SJCRH30 (cell line): ENCODE results near the gene MCTP1. TPM values are rescaled to one million over a fixed set of nuclear protein-coding genes. Genes with fewer than 3 reads are reported as not detected.
"Not testable (repeated sequence)": the region's sequence is repeated elsewhere in the genome, so short reads cannot be mapped to it uniquely, and the experiment has no call there.

Experiments
- DNase-seq, 2 experiments: peaks; one replicate each; pipeline ENCODE4 v3.0.0-alpha.2; 2015 to 2020
- H3K27ac ChIP-seq: fragments of 250-450 bp; sonication (Bioruptor Pico); 2 replicates; pipeline ENCODE4 v1.5.1; 2020; ENCODE audit warnings: mild to moderate bottlenecking, moderate library complexity
- H3K27me3 ChIP-seq: fragments of 250-450 bp; sonication (Bioruptor Pico); 2 replicates; pipeline ENCODE4 v1.5.1; 2020; ENCODE audit warnings: mild to moderate bottlenecking, moderate library complexity
- H3K36me3 ChIP-seq: fragments of 250-450 bp; sonication (Bioruptor Pico); 2 replicates; pipeline ENCODE4 v1.5.1; 2020; ENCODE audit warnings: mild to moderate bottlenecking, moderate library complexity
- H3K4me1 ChIP-seq: fragments of 250-450 bp; sonication (Bioruptor Pico); 2 replicates; pipeline ENCODE4 v1.5.1; 2020; ENCODE audit warnings: mild to moderate bottlenecking, moderate library complexity
- H3K4me3 ChIP-seq: fragments of 250-450 bp; sonication (Bioruptor Pico); 2 replicates; pipeline ENCODE4 v1.5.1; 2020; ENCODE audit warnings: mild to moderate bottlenecking, moderate library complexity
- H3K9me3 ChIP-seq: fragments of 250-450 bp; sonication (Bioruptor Pico); replicated peaks from 2 replicates; pipeline ENCODE4 v1.5.1; 2020; ENCODE audit warnings: mild to moderate bottlenecking, moderate library complexity
- total RNA-seq: library from RNA; depleted of rRNA; stranded (reverse); fragments of >200 nt; shearing (Covaris generic); gene quantifications from 2 replicates; pipeline ENCODE4 v1.2.3, GENCODE V29; 2014

Gene MCTP1
- total RNA-seq, 1 experiment from 2014 or later = 1.8 TPM

GRCh38 chr5:94959279-94959678, 325.6 kb downstream of the MCTP1 start:
- H3K4me1 ChIP-seq, H3K27me3 ChIP-seq, H3K27ac ChIP-seq, H3K4me3 ChIP-seq, H3K36me3 ChIP-seq, DNase-seq: not testable (repeated sequence)
- peaks cover 11% of the 10 kb centered on the region; the same call in 1 of the 2 replicates for H3K9me3 ChIP-seq

GRCh38 chr5:94945656-94946055, 339.2 kb downstream of the MCTP1 start:
- DNase-seq = no peak
- Histone ChIP-seq H3K27me3 (no peaks in the 10 kb centered on the region; the same call in 1 of the 2 replicates), H3K9me3 (no peaks in the 10 kb centered on the region; the same call in 1 of the 2 replicates), H3K27ac (no peak overlapping the region), H3K4me3 (no peak overlapping the region), H3K4me1 (no peaks in the 10 kb centered on the region; the same call in 1 of the 2 replicates), H3K36me3 (no peaks in the 10 kb centered on the region)

- Histone ChIP-seq H3K9me3 (no peaks in the 10 kb centered on the region; the same call in 1 of the 2 replicates), H3K27me3 (no peaks in the 10 kb centered on the region; the same call in 1 of the 2 replicates), H3K4me3 (no peak overlapping the region), H3K27ac (no peak overlapping the region), H3K36me3 (no peaks in the 10 kb centered on the region), H3K4me1 (no peaks in the 10 kb centered on the region; the same call in 1 of the 2 replicates)
- no peak for DNase-seq
Observed at GRCh38 chr5:94944160-94944559, 340.7 kb downstream of the MCTP1 start.

- H3K27me3 ChIP-seq = no peaks in the 10 kb centered on the region; the same call in 1 of the 2 replicates
- no peaks in the 10 kb centered on the region; the same call in 1 of the 2 replicates for H3K9me3 ChIP-seq
- H3K4me1 ChIP-seq = no peaks in the 10 kb centered on the region; the same call in 1 of the 2 replicates
- no peak overlapping the region for H3K27ac ChIP-seq
- H3K4me3 ChIP-seq = no peak overlapping the region
- H3K36me3 ChIP-seq = no peaks in the 10 kb centered on the region
- DNase-seq = peak in 1 of 2 experiments; percentile 11
Observed at GRCh38 chr5:94941122-94941755, 343.7 kb downstream of the MCTP1 start.

GRCh38 chr5:94932259-94932658, 352.6 kb downstream of the MCTP1 start:
- Histone ChIP-seq H3K9me3 (no peaks in the 10 kb centered on the region), H3K4me3 (no peak overlapping the region), H3K4me1 (no peaks in the 10 kb centered on the region), H3K27me3 (no peaks in the 10 kb centered on the region), H3K36me3 (no peaks in the 10 kb centered on the region), H3K27ac (no peak overlapping the region)
- DNase-seq = no peak

GRCh38 chr5:94928891-94929290, 356.0 kb downstream of the MCTP1 start:
- DNase-seq = no peak
- Histone ChIP-seq H3K4me3 (no peak overlapping the region), H3K36me3 (no peaks in the 10 kb centered on the region), H3K27ac (no peak overlapping the region), H3K27me3 (no peaks in the 10 kb centered on the region), H3K9me3 (no peaks in the 10 kb centered on the region), H3K4me1 (no peaks in the 10 kb centered on the region)

GRCh38 chr5:94920570-94920969, 364.3 kb downstream of the MCTP1 start:
- Histone ChIP-seq H3K27ac (no peak overlapping the region), H3K27me3 (no peaks in the 10 kb centered on the region), H3K36me3 (no peaks in the 10 kb centered on the region), H3K9me3 (no peaks in the 10 kb centered on the region; the same call in 1 of the 2 replicates), H3K4me1 (no peaks in the 10 kb centered on the region), H3K4me3 (no peak overlapping the region)
- no peak for DNase-seq

GRCh38 chr5:94916619-94917018, 368.3 kb downstream of the MCTP1 start:
- Histone ChIP-seq H3K27me3 (no peaks in the 10 kb centered on the region), H3K27ac (no peak overlapping the region), H3K4me1 (no peaks in the 10 kb centered on the region), H3K36me3 (no peaks in the 10 kb centered on the region), H3K4me3 (no peak overlapping the region), H3K9me3 (no peaks in the 10 kb centered on the region; the same call in 1 of the 2 replicates)
- no peak for DNase-seq

- Histone ChIP-seq H3K27ac (no peak overlapping the region), H3K4me1 (peaks cover 3% of the 10 kb centered on the region; the same call in 1 of the 2 replicates), H3K27me3 (no peaks in the 10 kb centered on the region), H3K9me3 (no peaks in the 10 kb centered on the region), H3K4me3 (no peak overlapping the region), H3K36me3 (no peaks in the 10 kb centered on the region)
- no peak for DNase-seq
Observed at GRCh38 chr5:94911276-94911675, 373.6 kb downstream of the MCTP1 start.

GRCh38 chr5:94910721-94911120, 374.2 kb downstream of the MCTP1 start:
- Histone ChIP-seq H3K4me1 (peaks cover 3% of the 10 kb centered on the region; the same call in 1 of the 2 replicates), H3K4me3 (no peak overlapping the region), H3K27me3 (no peaks in the 10 kb centered on the region), H3K27ac (no peak overlapping the region), H3K9me3 (no peaks in the 10 kb centered on the region), H3K36me3 (no peaks in the 10 kb centered on the region)
- no peak for DNase-seq

- Histone ChIP-seq H3K4me3 (no peak overlapping the region), H3K27ac (no peak overlapping the region), H3K27me3 (no peaks in the 10 kb centered on the region), H3K9me3 (no peaks in the 10 kb centered on the region), H3K4me1 (peaks cover 3% of the 10 kb centered on the region; the same call in 1 of the 2 replicates), H3K36me3 (no peaks in the 10 kb centered on the region)
- peak; percentile 46 to 83 for DNase-seq
Observed at GRCh38 chr5:94908889-94909480, 375.9 kb downstream of the MCTP1 start.

GRCh38 chr5:94906750-94907149, 378.1 kb downstream of the MCTP1 start:
- Histone ChIP-seq H3K4me1 (peaks cover 4% of the 10 kb centered on the region), H3K4me3 (no peak overlapping the region), H3K27ac (no peak overlapping the region), H3K27me3 (no peaks in the 10 kb centered on the region), H3K9me3 (no peaks in the 10 kb centered on the region), H3K36me3 (no peaks in the 10 kb centered on the region)
- no peak for DNase-seq

GRCh38 chr5:94903726-94904125, 381.2 kb downstream of the MCTP1 start:
- Histone ChIP-seq H3K4me3 (no peak overlapping the region), H3K27ac (no peak overlapping the region), H3K27me3 (no peaks in the 10 kb centered on the region), H3K9me3 (no peaks in the 10 kb centered on the region), H3K36me3 (no peaks in the 10 kb centered on the region), H3K4me1 (peaks cover 33% of the 10 kb centered on the region)
- no peak for DNase-seq

GRCh38 chr5:94901191-94901979, 383.5 kb downstream of the MCTP1 start:
- Histone ChIP-seq H3K27me3 (no peaks in the 10 kb centered on the region), H3K9me3 (no peaks in the 10 kb centered on the region), H3K27ac (peak overlapping the region; percentile 71), H3K4me1 (peaks cover 30% of the 10 kb centered on the region), H3K4me3 (no peak overlapping the region), H3K36me3 (no peaks in the 10 kb centered on the region)
- no peak for DNase-seq

GRCh38 chr5:94900006-94900505, 384.8 kb downstream of the MCTP1 start:
- peak; percentile 70 to 91 for DNase-seq
- H3K9me3 ChIP-seq = no peaks in the 10 kb centered on the region
- H3K36me3 ChIP-seq = no peaks in the 10 kb centered on the region
- H3K27me3 ChIP-seq = no peaks in the 10 kb centered on the region
- peaks cover 35% of the 10 kb centered on the region for H3K4me1 ChIP-seq
- H3K27ac ChIP-seq = peak overlapping the region; percentile 71
- no peak overlapping the region for H3K4me3 ChIP-seq
